ENCODE results near the gene NEMP1.
"Not testable (repeated sequence)": the region's sequence is repeated elsewhere in the genome, so short reads cannot be mapped to it uniquely, and the experiment has no call there.

Gene NEMP1

GRCh38 chr12:57029457-57029856 is 49.1 kb downstream of the NEMP1 start:
- DNase-seq (ENCODE audit: low read depth in 2 of 2): no peak

GRCh38 chr12:57027805-57028153 is 50.8 kb downstream of the NEMP1 start:
- no peak for DNase-seq (ENCODE audit: low read depth in 2 of 2)

DNA sequence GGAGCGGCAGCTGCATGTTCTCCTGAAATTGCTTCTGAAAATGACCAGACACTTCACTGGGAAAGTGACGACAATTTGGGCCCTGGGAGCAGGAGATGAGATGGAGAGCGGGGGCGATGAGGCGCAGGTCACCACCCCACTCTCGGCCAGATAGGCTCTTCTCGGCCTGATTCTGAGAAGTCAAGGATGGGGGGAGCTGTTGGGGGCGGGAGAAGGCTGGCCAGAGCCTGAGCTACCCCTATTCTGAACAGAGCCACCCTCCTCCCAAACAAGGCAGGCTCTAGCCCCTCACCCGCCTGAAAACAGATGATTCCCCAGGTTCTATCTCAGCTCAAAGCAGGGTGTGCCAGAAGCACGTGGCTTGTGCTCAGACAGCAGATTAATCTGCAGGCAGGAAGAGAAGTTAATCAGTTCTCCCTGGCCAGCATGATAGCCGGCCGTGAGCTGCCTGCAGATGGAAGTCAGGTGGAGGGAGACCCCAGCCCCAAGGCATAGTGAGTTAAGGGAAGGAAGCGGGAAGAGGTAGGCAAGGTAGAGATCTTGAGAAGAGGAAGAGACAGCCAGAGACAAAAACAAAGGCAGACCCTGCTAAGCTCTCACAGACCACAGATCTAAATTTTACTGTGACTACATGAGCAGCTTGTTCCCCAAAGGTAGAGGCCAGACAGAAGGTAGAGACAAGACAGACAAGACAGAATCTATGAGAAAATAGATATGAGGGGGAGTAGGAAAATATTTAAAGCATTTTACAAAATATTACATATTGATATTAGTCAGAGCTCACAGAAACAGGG is 51.4 kb downstream of the NEMP1 start:
- DNase-seq (ENCODE audit: low read depth in 2 of 2): no peak

DNA sequence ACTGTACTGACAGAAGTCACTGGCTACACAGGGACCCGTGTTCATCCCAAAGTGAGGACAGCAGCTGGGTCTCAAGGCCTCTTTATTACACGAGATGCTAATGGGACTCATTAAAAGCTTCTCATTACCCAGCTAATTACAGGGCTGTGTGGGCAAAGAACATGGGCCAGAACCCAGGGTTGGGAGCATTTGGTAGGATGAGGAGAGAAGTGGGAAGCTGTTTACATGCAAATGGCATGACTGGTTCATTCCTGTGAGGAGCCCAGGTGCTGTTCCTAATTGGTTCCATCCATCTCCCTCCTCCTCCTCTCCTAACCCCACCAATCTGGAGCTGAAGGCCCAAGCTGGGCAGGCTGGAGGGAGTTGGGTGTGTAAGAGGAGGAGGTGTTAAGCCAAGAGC is 53.4 kb downstream of the NEMP1 start:
- no peak for DNase-seq (ENCODE audit: low read depth in 2 of 2)

GRCh38 chr12:57022324-57022723 is 56.3 kb downstream of the NEMP1 start:
- not testable (repeated sequence) for DNase-seq (ENCODE audit: low read depth in 2 of 2)

- DNase-seq (ENCODE audit: low read depth in 2 of 2): no peak
Observed at GRCh38 chr12:57019983-57020719, 58.4 kb downstream of the NEMP1 start.

- no peak for DNase-seq (ENCODE audit: low read depth in 2 of 2)
Observed at GRCh38 chr12:57018906-57019305, 59.7 kb downstream of the NEMP1 start.

DNA sequence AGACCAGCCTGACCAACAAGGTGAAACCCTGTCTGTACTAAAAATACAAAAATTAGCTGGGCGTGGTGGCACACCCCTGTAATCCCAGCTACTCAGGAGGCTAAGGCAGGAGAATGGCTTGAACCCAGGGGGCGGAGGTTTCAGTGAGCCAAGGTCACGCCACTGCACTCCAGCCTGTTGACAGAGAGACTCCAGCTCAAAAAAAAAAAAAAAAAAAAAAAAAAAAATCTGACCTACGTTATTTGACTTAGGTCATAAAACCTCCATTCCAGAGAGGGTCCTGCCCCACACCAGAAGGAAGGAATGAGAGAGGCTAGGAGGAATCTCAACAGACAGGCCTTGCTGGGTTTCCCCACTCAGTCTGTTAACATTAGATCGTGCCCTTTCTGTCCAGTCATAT is 60.2 kb downstream of the NEMP1 start:
- not testable (repeated sequence) for DNase-seq (ENCODE audit: low read depth in 2 of 2)

GRCh38 chr12:57016348-57016747 is 62.2 kb downstream of the NEMP1 start, which contains the start of gene TAC3:
TSS of gene TAC3 (minus strand) at chr12:57016529. CDS start at chr12:57015797, 732 bp downstream.
- no peak for DNase-seq (ENCODE audit: low read depth in 2 of 2)

- no peak for DNase-seq (ENCODE audit: low read depth in 2 of 2)
Observed at GRCh38 chr12:57012600-57013465, 65.8 kb downstream of the NEMP1 start.

GRCh38 chr12:57011438-57012424 is 66.9 kb downstream of the NEMP1 start:
- DNase-seq (ENCODE audit: low read depth in 2 of 2): no peak

DNA sequence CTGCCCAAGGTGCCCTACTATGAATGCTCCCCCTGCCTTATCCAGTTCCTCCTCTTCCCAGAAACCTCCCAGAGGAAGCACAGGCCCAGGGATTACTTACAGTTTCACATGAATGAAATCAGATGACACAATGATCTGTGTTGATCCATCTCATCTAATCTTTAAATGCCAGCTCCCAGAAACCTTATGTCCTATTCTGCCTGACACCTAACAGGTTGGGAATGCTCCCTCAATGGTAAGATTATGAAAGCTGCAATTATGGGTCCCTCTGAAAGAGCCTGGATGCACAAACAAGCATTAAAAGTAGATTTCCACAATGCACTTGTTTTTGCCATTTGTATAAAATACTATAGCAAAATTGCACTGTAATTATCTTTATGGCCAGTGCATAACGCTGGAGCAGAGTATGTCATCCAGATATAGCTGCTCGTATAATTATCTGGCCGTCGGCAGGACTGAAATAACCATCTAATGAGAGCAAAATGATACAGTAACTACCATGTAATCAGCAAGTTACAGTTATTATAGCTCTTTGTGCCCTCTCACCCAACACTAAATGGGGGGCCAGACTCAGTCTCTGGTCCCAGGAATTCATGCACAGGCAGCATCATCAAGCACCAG is 67.9 kb downstream of the NEMP1 start:
- no peak for DNase-seq (ENCODE audit: low read depth in 2 of 2)

DNA sequence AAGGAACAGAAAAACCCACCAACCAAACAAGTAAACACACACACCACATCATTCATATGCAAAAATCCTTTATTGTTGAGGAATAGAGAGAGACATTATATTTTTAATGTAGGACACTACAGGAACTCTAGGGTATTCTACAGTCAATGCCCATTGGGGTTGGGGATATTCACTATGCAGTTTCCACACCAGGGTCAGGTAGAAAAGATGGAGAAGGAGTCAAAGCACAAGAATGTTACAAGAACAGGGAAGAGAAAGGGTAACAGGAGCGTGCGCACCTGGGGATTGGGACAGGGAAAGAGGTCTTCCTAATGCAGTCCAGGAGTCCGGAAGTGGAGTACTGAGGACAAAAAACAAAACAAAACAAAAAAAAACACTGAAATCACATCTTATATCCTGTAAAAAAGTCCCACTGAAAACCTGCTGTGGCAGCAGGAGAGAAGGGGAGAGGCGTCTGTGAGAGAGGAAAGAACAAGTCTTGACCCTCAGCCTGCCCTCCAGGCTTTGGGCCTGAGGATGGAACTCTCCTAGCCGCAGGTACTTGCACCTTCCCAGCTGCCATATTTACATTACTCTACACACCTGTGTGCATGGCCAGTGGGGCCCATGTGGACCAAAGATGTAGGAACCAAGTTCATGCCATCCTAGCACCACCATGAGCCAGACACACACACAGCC is 68.5 kb downstream of the NEMP1 start:
- no peak for DNase-seq (ENCODE audit: low read depth in 2 of 2)

- no peak for DNase-seq (ENCODE audit: low read depth in 2 of 2)
Observed at GRCh38 chr12:57008178-57008577, 70.4 kb downstream of the NEMP1 start.

- no peak for DNase-seq (ENCODE audit: low read depth in 2 of 2)
Observed at GRCh38 chr12:57006809-57007475, 71.6 kb downstream of the NEMP1 start.

GRCh38 chr12:57005980-57006808 is 72.4 kb downstream of the NEMP1 start, which contains the start of gene ZBTB39:
TSS of gene ZBTB39 (minus strand) at chr12:57006546. CDS start at chr12:57004917, 1,629 bp downstream.
- DNase-seq (ENCODE audit: low read depth in 2 of 2): peak in 1 of 2 donors; percentile 55
